Neural progenitor cell (in vitro differentiated cells): ENCODE data around the gene OR12D2.

Experiments
- CTCF ChIP-seq: fragments of 200-600 bp; sonication (generic); IDR thresholded peaks from 2 replicates; pipeline ENCODE4 v1.5.1; 2017; ENCODE audit warnings: antibody characterized with exemption, mild to moderate bottlenecking
- EZH2phosphoT487 ChIP-seq: fragments of 200-600 bp; sonication (generic); IDR thresholded peaks from 2 replicates; pipeline ENCODE4 v1.6.1; 2017; ENCODE audit warnings: antibody characterized with exemption

- no peak for TF ChIP-seq CTCF
- no peak for TF ChIP-seq EZH2phosphoT487
Measured at GRCh38 chr6:29424168-29424567, 28.7 kb downstream of the OR12D2 start.
